HG02678 (cell line): Measurements from ENCODE around the gene PLAAT4.
"Not testable (repeated sequence)": the region's sequence is repeated elsewhere in the genome, so short reads cannot be mapped to it uniquely, and the experiment has no call there.

ENCODE experiments used
- ATAC-seq: cut with Tn5 transposase; IDR thresholded peaks from one replicate; pipeline ENCODE4 v1.9.1; 2021; ENCODE audit warnings: mild to moderate bottlenecking, moderate library complexity; ENCODE audit not compliant: unreplicated experiment

Gene PLAAT4

DNA sequence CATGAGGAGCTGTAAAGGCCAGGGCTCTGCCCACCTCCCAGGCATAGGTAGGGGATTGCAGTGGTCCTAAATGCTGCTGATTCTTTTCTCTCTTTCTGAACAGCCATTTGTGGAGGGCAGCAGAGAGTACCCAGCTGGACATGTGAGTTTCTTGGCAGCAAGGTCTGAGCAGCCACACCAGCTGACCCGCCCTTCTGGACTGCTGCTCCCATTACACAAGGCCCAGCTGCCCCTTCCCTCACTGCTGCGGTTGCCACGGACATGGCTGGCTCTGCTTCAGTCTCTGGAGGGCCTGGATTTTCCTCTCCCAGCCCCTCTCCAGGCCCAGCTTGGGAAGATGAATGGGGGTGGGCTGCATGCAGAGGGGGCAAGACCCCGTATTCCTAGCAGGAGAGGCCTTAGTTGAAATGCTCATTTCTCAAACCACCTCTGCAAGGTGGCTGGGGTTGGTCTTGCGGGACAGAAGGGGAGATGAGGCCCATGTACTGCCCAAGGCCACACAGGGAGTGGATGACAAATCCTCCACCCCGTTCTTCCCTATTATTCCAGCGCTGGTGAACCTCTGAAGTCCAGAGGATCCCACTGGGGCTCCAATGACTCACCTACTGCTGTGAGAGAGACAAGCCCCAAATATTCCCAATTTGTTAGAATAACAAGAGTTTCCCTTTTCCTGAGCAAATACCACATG, 26.1 kb upstream of the PLAAT4 start:
- no peak for ATAC-seq

GRCh38 chr11:63511048-63511748, 25.4 kb upstream of the PLAAT4 start:
- no peak for ATAC-seq

GRCh38 chr11:63512816-63513215, 23.8 kb upstream of the PLAAT4 start:
- ATAC-seq: no peak

- no peak for ATAC-seq
Observed at GRCh38 chr11:63516109-63516508, 20.5 kb upstream of the PLAAT4 start.

DNA sequence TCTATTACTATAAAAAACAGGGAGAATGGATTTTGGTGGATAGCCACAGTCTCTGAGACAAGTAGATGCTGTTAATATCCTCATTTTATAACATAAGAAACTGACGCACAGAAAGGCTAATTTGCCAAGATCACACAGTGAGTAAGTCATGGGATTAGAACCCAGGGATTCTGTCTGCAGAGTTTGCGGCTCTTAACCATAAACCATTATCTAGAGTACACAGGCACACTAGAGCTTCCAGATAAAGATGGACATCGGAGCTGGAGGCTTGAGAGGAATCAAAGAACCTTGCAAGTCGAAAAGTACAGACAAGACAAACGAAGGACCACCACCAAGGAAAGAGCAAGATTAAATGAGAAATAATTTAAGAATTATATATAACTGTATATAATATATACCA, 19.5 kb upstream of the PLAAT4 start:
- ATAC-seq: no peak

DNA sequence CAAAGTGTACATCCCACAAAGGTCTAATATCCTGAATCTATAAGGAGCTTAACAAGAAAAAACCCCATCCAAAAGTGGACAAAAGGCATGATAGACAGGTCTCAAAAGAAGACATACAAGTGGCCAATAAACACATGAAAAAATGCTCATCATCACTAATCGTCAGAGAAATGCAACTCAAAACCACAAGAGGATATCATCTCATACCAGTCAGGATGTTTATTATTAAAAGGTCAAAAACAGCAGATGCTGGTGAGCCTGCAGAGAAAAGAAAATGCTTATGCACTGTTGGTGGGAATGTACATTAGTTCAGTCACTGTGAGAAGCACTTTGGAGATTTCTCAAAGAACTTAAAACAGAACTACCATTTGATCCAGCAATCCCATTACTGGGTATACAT, 18.1 kb upstream of the PLAAT4 start:
- no peak for ATAC-seq

DNA sequence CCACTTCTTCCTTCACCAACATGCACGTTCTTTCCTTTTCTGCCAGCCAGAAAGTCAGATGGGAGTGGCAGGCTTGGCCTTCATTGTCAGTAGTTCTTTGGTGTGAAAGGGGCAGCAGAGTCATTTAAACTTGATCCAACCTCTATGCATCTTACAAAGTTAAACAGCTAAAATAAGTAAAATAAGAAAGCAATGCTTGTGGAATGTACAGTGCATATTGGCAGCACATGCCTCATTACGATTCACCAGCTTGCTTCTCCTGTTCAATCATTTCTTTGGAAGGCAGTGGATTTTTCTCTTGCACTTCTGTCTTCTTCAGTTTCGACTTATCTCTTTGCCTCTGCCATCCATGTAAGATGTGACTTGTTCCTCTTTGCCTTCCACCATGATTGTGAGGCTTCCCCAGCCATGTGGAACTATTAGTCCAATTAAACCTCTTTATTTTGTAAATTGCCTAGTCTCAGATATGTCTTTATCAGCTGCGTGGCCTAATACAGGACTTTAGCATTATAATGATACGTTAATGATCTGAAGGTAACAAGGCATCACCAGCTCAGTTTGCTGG, 15.9 kb upstream of the PLAAT4 start:
- ATAC-seq: no peak

DNA sequence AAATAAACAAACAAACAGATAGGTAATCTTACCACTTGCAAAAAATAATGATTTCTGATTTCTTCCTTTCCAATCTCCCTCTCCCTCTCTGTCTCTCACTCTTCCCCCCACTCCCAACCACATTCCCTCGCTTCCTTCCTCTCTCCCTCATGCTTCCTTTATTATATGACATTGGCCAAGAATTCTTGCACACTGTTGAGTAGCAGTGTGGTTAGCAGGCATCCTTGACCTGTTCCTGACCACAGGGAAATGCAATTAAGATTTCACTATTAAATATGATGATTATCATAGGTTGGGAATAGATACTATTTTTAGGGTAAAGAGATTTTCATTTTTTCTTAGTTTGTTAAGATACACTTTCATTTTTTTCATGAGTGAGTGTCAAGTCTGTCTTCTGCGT, 14.7 kb upstream of the PLAAT4 start:
- ATAC-seq: no peak

DNA sequence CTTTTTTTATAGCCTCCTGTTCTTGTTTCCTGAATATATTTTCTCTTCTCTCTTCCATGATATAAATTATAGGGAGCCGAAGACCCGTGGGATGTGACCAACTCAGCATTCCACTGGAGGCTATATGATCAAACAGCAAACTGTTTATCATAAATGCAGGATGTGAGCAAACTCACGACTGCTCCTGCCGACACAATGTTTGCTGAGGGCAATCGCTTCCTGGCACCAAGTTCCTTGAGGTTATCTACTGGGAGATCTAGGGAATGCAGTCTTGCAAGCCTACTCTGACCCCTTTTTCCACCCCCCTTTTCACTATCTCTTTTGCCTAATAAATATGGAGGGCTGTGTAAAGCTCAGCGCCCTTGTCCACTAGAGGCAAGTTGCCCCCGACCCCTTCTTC, 13.5 kb upstream of the PLAAT4 start:
- no peak for ATAC-seq

GRCh38 chr11:63527667-63528066, 8.9 kb upstream of the PLAAT4 start:
- ATAC-seq: no peak

GRCh38 chr11:63528156-63528555, 8.5 kb upstream of the PLAAT4 start:
- ATAC-seq: not testable (repeated sequence)

DNA sequence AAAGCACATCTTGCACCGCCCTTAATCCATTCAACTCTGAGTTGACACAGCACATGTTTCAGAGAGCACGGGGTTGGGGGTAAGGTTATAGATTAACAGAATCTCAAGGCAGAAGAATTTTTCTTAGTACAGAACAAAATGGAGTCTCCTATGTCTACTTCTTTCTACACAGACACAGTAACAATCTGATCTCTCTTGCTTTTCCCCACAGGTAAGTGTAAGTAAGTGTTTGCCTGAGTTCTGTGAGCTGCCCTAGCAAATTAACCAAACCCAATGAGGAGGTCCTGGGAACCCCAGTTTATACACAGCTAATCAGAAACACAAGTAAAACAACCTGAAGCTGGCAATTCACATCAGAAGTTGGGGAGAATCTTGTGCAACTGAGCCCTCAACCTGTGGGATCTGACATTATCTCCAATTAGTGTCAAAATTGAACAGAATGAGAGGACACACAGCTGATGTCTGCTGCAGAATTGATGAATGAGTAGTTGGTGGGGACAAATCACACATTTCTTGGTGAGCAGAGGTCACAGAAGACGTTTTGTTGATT, 7.8 kb upstream of the PLAAT4 start:
- ATAC-seq: not testable (repeated sequence)

DNA sequence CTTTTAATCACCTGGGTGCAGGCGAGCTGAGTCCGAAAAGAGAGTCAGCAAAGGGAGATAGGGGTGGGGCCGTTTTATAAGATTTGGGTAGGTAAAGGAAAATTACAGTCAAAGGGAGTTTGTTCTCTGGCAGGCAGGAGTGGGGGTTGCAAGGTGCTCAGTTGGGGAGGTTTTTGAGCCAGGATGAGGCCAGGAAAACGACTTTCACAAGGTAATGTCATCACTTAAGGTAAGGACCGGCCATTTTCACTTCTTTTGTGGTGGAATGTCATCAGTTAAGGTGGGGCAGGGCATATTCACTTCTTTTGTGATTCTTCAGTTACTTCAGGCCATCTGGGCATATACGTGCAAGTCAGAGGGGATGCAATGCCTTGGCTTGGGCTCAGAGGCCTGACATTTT, 7.2 kb upstream of the PLAAT4 start:
- ATAC-seq: not testable (repeated sequence)

- ATAC-seq: no peak
Observed at GRCh38 chr11:63530021-63530420, 6.6 kb upstream of the PLAAT4 start.

DNA sequence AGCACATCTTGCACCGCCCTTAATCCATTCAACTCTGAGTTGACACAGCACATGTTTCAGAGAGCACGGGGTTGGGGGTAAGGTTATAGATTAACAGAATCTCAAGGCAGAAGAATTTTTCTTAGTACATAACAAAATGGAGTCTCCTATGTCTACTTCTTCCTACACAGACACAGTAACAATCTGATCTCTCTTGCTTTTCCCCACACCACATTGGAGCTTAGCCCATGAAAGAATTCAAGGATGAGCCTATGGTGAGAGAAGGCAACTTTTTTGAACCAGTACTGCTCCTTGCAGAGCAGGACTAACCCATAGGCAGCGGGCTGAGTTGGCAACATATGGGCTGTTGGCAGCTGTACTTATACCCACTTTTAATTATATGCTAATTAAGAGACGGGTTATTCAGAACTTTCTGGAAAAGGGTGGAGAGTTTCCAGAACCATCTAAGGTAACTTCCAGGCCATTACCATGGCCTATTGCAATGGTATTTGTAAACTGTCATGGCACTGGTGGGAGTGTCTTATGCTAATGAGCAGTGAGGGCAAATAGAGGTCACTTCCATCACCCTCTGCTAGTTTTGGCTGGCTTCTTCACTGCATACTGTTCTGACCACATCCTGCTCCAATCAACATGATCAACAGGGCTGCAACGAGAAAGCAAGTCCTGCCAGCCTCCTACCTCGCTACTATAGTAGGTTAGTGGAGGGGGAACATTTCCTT, 5.4 kb upstream of the PLAAT4 start:
- ATAC-seq: peak; percentile 70

- no peak for ATAC-seq
Observed at GRCh38 chr11:63532117-63532516, 4.5 kb upstream of the PLAAT4 start.

GRCh38 chr11:63532799-63533475, 3.7 kb upstream of the PLAAT4 start:
- ATAC-seq: no peak

DNA sequence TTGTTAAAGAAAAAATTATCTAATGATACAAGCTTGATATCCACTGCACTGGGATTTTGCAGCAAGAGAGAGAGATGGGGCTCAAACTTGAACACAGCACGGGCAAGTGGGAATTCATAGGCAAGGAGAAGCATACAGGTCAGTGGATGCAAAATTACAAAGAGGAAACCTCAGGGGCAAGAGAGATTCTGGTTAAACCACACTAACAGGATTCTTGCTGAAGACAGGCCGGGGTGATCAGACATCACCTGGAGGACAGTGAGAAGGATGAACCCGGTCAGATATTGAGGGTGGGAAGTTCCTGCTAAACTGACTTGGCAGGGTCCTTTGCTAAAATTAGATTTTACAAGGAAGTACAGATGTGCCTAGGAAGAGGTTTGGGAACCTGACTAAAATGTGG, 2.5 kb upstream of the PLAAT4 start:
- ATAC-seq: no peak

DNA sequence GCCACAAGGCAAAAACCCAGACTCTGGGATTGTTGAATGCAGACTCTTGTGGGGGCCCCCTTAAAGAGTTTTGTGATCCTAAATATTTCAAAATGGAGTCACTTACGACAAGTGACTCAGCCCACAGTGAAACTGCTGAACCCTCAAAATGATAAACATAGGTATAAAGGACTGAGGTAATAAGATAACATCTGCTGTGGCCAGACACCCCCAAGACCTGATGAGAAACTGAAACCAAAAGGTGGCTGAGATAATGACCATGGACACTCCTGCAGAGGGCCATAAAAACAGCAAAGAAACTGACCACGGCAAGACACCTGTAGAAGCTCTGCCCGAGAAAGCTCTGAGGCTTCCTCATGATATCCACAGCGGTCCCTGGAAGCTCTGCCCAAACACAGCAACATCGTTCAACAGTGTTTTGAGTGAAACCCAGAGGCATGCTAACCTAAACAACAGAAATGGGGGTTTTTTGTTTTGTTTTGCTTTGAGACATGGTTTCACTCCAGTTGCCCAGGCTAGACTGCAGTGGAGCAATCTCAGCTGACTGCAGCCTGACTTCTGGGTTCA, 1.6 kb upstream of the PLAAT4 start:
- peak; percentile 54 for ATAC-seq

DNA sequence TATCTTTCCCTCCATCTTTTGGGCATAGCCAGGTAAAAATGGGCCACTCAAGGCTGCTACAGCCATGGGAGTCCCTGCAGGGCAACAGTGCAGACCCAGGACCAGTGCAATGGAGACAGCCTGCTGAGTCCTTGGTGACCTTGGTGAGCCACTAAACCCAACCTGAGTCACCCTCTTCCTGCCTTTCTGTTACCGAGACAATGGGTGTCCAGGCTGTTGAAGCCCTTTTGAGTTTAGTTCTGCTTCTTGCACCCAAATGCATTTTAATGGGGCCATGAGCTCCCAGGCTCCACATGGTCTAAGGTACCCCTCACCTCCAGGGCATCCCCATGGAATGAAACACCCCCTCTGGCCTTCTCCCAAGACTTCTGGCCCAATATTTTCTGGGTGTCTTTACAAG, 874 bp upstream of the PLAAT4 start:
- no peak for ATAC-seq
